NCI-H146 treated with DMSO at 0.1 percent for 48 hours (cell line): ENCODE data around the gene ROBO1.

Experiments used
- DNase-seq: peaks from one replicate; lab custom pipeline; 2025; ENCODE audit not compliant: unreplicated experiment; lab: John Stamatoyannopoulos, UW

The ROBO1 gene

DNA sequence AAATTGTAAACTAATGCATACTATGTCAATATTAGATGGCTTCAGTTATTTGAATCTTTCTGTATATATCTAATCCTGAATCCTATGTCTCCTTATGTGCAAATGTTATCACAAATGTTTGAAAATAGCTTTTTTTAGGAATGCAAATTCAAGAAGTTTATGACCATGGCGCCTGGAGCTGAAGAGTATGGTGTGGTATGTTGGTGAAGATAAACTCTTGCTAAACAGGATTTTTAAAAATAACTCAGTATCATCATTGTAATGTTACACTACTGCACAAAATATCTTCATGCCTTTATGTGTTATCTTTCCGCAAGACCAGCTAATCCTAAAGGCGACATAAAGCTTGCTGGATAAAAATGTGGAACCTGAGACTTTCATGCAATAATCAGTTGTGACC lies 382.6 kb downstream of the ROBO1 start:
- DNase-seq = no peak

GRCh38 chr3:79383402-79384012 lies 384.3 kb downstream of the ROBO1 start:
- DNase-seq = no peak

GRCh38 chr3:79380581-79380980 lies 387.2 kb downstream of the ROBO1 start:
- DNase-seq = no peak

DNA sequence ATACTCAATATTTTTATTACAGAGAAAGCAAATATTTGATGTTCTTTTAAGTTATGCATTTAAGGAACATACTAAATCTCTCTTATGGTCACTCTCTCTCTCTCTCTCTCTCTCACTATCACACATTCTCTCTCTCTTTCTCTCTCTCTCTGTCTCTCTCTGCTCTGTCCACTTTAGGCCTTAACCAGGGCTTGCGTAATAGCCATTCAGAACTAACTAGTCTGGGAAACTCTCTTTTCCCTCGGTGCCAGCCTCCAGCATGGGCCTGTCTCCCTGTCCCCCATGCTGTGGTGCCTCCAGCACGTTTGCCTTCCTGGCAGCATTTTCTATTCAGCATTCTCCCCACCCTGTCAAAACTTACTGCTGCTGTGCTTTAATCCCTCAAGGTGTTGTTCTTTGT lies 389.7 kb downstream of the ROBO1 start:
- DNase-seq = no peak

GRCh38 chr3:79369306-79369705 lies 398.5 kb downstream of the ROBO1 start:
- no peak for DNase-seq

DNA sequence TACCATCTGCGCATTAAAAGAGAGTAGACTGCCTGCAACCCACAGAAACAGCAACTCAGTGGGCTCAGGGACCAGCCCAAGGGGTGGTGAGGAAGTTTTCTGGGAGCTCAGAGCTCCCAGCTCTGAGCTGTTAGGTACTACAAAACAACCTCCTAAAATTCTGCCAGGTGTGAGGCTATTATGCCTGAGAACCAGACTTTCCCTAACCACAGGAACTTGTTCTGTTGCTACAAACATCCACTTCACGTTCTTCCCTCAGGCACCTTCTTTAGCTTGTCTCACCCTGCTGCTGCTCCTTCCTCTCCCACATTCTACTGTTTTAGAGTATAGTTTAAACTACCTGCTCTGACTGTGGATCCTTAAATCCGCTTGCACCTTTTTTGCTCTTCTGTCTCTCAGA lies 399.4 kb downstream of the ROBO1 start:
- DNase-seq = no peak

DNA sequence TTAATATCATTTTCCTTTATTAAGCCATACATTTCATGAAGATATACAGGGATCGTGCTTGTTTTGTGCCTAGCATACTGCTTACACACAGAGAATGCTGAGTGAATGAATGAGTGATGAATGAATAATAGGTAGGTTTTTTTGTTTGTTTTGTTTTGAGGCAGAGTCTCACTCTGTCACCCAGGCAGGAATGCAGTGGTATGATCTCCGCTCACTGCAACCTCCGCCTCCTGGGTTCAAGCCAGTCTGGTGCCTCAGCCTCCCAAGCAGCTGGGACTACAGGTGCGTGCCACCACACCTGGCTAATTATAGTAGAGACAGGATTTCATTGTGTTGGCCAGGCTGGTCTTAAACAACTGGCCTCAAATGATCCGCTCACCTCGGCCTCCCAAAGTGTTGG lies 400.0 kb downstream of the ROBO1 start:
- no peak for DNase-seq

GRCh38 chr3:79367066-79367465 lies 400.7 kb downstream of the ROBO1 start:
- no peak for DNase-seq

DNA sequence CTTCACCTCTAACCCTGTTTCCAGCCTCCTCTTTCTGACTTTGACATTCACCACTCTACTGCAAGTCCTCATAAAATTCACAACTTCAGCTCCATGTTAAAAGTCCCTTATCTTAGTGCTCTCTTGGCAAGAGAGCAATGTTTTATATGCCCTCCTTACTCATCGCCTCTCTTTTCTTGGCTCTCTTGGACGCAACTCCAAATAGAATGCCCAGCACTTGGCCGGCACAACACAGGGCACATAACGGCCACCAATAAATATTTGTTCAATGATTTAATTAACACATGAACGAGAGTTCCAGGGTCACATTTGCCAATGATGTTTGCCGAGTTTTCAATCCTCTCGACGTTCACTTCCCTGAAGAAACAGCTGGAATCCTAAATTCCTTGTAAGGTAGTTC lies 401.4 kb downstream of the ROBO1 start:
- DNase-seq = no peak

DNA sequence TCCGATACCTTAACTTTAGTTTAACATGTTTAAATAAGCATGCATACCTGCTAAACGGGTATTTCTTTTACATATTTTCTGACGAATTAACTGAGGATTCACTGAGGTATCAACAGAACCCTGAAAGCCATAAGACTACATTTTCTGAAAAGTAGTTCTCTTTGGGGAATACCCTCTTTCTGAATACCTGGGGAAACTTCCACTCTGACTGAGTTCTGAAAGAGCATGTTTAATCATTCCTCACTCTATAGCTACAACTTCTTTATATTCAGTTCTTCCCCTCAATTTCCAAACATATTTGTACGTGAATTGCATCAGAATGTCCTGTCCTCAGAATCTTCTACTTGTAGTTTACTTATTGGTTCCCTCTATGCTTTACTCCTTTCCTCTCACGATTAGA lies 403.0 kb downstream of the ROBO1 start:
- DNase-seq = no peak

- DNase-seq = no peak
Measured at GRCh38 chr3:79362571-79363270, 405.1 kb downstream of the ROBO1 start.

- peak; percentile 4 for DNase-seq
Measured at GRCh38 chr3:79361748-79362378, 405.9 kb downstream of the ROBO1 start.

DNA sequence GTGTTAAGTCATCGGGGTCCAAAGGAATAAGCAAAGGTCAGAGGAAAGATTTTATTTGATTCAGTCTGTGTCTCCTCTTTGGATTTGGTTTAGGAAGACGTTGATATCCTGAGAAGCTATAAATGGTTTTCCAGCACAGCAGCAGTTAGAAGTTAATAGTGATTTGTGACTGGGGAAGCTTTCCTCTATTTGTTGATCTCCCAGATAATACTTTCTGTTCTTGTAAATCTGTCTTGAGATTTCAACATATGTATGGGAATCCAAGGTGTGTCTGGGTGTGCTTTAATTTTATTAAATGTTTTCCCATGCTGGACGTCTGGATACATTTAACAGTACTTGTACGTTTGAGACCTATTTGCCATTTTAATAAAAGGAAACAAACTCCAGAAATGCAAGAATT lies 409.5 kb downstream of the ROBO1 start:
- no peak for DNase-seq

GRCh38 chr3:79354179-79354688 lies 413.6 kb downstream of the ROBO1 start:
- DNase-seq = no peak

DNA sequence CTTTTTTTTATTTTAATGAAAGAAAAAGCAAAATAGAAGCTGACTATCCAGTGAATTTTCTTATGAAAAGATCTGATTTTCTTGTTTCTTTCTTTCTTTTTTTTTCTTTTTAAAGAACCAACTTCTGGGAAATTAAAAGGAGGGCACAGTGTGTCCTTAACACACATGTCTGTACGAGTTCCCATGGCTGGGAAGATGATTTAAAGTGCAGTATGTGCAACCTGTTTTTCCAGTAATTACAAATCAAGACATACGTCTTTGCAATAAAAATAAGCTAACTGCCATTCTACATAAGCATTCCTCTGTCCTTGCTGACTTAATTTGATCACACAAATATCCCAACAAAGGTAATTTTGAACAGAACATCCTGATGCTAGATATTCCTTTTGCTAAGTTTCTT lies 416.1 kb downstream of the ROBO1 start:
- no peak for DNase-seq

- DNase-seq = no peak
Measured at GRCh38 chr3:79344876-79345871, 422.6 kb downstream of the ROBO1 start.

DNA sequence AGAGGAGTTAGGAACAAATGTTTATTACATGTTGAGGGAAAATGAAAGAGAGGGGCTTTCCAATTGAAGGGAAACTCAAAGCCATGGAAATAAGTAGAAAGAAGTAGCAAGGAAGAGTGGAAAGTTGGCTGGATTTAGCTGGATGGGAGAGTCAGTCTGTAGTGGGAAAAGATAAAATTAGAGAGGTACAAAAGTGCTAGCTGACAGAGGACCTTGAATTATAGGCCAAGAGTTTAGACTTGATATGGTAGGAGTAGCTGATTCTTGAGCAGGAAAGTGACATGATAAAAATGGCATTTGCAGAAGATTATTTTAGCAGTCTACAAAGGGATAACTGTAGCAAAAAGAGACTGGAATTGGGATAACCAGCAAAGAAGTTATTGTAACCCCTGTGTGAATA lies 425.8 kb downstream of the ROBO1 start:
- DNase-seq = no peak

- DNase-seq = no peak
Measured at GRCh38 chr3:79339846-79340245, 428.0 kb downstream of the ROBO1 start.

GRCh38 chr3:79337798-79338197 lies 430.0 kb downstream of the ROBO1 start:
- DNase-seq = no peak

GRCh38 chr3:79329154-79329553 lies 438.6 kb downstream of the ROBO1 start:
- DNase-seq = no peak

GRCh38 chr3:79326642-79327041 lies 441.2 kb downstream of the ROBO1 start:
- no peak for DNase-seq
